NCI-H1436 (cell line): Measurements from ENCODE around the gene DAAM1.

Experiments used
- DNase-seq: peaks from one replicate; lab custom pipeline; 2025; lab: John Stamatoyannopoulos, UW

DAAM1 gene

DNA sequence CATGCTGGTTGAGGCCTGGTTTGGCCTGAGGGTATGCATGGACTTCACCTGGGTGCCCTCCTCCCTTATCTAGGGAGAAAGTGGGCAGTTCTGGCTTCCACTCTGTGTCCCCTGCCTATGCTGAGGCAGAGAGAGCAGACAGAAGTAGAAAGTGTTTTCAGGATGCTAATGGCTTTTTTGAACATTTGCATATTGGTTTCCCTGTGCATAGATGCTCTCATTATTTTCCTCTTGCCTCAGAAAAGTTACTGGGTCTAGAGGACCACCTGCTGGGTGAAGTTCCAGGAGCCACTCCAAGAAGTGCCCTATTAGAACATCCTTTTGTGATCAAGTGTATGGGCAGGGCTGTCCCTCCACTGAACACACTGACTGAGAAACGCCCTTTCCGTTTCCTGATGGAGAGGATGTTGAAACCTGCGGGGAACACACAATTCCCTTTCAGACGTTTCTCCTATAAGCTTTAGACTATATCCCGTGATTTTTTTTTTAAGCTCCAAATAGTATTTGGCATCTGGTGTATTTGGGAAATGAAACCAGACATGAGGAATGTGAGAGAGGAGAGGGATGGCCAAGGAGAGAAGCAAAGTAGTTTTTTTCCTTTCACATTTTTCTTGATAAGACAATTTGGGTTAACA, 66.6 kb downstream of the DAAM1 start:
- DNase-seq: no peak

DNA sequence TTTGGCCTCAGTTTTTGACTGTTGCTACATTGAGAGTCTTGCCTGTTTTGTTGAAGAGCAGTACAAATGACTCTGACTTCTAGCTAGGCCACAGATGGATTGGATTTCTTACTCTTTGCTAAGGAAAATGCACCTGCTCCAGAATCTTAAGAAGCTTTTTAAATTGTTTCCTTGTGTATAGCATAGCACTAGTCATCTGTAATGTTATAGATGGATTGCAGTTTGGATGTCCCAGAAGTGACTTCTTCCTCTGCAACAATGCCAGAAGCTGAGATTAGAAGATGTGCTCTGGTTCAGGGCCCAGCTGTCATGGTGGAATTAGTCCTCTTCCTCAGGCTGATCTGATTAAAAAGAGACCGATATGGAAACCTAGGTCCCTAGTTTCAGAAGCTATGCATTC, 67.9 kb downstream of the DAAM1 start:
- no peak for DNase-seq

DNA sequence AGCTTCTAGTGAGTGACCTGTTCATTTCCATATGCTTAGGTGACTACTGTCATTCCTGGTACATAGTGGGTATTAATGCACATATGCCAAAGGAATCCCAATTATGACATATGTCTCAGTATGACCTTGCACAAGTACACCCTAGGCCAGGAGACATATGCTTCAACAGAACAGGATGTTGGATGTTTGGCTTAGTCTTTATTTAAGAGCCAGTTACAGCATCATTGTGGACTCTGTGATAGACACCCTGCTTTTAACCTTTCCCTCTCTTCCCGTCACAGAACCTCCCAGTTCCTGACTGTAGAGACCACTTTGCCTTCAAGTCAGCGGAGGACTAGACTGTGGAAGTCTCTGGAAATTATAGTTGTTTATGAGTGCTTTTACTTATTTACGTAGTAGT, 72.9 kb downstream of the DAAM1 start:
- no peak for DNase-seq

DNA sequence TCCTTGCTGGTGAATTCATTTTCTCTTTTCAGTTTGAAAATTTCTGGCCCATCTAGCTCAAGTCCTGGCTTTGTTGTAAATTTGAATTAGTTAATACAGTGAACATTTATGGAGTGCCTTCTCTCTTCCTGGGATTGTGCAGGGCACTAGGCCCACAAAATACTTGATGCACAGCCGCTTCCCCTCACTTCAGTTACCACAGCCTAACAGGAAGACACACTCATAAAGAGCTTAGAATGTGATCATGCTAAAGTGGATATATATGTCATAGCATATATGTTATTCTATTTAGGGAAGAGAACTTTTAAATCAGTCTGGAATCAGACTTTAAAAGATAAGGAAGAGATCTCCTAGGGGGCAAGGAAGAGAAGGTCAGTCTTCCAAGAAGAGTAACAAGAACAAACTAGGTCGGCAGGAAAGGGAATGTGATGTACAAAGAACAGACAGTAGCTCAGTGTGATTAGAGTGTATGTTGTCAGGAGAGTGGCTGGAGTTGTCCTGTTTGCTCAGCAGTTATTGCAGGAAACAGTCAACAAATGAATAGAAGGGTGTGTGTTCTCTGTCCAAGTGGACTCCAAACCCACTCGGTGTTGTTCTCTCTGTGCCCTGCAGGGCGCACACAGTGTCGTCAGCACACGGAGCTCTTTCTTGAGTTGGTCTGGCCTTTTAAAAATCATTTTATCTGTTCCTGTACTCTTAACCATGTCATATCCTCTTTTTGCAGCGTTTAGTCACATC, 74.4 kb downstream of the DAAM1 start:
- DNase-seq: no peak

DNA sequence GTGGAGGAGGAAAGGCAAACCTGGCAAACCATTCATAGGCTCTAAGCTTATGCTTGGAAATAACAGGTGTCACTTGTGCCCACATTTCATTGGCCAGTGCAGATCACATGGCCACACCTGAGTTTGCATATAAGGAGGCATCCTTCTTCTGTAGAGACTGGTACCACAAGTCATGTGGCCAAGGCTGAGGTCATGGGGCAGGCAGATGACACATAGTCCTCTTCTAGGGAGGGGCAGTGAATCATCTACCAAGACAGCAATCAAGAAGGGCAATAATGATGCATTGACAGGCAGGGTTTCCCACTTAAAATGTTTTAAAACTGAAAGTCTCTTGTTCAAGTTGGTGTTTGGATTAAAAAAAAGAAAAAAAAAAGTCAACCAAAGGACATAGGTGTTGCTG, 77.3 kb downstream of the DAAM1 start:
- DNase-seq: no peak

DNA sequence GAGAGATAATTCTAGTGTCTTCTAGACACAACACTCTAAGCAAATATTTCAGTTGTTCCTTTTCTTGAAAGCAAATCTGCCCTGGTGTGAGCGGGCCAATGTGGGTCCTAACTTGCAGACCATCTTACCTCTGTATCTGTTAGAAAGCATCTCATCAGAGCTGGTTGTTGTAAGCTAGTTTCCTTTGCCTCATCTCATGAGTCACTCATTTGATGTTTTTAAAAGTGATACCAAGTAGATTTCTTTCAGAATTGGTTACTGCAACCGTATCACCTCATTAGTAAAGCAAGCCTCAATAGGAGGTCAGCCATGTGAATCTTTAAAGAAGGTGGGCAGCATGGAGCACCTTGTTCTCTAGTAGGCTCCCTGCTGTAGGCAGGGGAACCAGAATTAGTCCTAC, 78.6 kb downstream of the DAAM1 start:
- DNase-seq: no peak

DNA sequence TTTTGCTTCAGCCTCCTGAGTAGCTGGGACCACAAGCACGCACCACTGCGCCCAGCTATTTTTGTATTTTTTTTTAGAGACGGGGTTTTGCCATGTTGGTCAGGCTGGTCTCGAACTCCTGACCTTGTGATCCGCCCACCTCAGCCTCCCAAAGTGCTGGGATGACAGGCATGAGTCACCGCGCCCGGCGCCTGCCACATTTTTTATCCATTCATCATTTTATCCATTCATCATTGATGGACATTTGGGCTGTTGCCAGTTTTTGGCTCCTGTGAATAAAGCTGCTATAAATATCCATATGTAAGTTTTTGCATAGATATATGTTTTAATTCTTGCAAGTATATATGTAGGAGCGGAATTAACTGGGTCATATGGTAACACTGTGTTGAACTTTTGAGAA, 79.5 kb downstream of the DAAM1 start:
- DNase-seq: no peak

DNA sequence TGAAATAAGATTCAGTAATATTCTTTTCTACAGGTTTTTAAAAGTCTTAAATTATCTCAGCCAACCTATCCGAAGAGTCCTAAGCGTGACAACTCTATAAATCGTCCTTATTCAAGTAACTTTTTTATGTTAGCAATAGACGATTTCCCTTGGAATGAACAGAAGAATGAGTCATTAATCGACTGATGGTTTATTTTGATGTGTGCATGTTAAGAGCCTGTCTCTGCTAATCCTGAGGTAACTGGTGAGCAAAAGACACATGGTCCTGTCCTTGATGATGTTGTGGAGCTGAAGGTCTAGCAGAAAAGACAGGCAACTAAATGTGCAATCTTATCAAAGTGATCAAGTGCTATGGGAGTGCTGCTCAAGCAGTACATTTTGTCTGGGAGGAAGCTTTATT, 80.4 kb downstream of the DAAM1 start:
- no peak for DNase-seq

DNA sequence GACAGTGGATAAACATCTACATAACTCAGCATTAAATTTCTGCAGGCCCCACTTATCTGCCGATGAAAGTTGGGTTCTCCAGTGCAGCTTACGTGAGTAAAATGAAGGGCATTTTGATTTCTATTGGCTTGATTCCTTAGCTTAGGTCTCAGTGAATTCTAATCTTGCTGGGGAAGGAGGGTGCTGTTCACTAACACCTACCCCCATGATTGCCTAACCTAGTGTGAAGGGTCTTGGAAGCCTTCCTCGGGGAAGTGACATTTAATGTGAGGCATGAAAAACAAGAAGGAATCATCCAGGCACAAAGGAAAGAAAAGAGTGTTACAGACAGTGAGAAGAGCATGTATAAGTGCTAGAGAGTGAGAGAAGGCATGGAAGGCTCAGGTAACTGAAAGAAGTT, 81.0 kb downstream of the DAAM1 start:
- no peak for DNase-seq

DNA sequence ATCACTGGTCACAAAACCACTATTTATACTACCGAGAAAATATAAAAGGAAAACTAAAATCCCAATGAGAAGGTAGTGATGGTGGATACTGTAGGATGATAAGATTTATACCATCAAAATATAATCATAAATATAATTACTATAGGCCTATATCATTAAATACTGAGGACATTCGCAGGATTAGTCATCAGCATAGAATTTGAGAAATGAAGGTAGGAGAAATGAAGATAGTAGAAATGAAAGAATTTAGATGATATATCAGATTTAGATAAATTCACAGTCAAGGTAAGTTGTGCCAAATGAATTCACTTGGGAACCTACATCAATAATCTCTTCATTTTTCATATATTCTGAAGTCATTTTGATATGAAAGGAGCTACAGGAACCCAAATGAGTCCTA, 82.8 kb downstream of the DAAM1 start:
- no peak for DNase-seq

DNA sequence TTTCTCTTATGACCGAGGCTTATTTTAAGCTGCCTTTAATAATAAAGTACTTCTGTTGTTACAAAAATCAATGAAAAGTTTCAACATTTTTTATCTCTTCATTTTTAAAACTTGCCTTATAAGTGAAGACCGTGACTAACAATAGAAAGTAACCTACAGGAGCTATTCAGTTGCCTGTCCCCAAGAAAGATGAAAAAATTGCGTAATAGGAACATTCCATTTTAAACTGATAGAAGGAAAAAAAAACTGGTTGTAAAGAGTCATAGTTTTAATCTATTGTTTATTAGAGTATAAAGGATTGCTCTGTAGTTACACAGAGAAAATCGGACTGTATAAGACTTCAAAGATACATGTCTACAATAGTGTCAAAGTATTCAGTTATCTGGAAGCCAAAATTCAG, 83.3 kb downstream of the DAAM1 start:
- DNase-seq: no peak

DNA sequence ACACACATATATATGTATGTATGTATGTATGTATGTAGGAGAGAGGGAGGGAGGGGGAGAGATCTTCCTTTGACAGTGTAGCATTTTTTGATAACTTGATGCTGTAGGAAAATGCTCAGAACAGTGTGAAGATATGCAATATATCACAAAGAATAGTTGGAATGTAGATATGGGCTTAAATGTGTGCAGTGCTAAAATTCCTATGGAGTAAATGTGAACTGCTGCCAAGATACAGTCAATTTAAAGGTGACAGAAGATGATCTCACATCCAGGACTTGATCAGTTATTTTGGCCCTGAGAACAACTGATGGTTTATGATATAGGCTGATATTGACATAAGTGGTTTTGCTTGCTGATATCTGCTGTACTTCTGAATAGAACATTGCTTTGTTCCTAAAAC, 84.2 kb downstream of the DAAM1 start:
- DNase-seq: no peak

DNA sequence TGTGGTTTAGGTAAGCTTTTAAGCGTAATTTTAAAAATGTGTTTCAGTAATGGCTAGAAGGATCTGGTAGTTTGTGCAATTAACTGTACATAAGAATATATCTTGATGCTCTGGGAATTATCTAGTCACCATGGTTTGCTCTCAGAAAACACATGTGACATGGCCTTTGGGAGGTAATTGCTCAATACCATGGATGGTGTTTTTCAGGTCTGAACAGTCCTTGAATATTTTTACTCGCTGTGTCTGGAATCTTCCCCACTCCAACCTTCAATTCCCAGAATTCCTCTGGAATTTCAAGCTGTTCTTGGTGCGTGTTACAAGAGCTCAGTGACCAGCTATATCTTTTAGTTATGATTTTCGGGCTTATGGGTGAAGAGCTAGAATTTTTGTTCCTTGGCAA, 85.3 kb downstream of the DAAM1 start:
- no peak for DNase-seq

DNA sequence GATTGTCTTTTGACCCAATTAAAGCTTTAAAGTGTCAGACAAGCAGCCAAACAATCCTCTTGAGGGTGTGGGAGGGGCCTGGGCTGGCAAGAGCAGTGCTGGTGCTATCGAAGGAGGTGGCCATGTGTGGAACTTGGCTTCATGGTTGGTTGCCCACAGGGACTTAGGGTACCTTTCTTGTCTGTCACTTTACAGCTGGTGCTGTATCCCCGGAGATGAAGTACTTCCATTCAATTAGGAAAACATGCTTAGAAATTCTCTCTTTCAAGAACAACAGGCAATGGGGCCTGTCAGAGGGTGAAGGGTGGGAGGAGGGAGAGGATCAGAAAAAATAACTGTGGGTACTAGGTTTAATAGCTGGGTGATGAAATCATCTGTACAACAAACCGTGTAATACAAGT, 86.5 kb downstream of the DAAM1 start:
- peak; percentile 35 for DNase-seq

DNA sequence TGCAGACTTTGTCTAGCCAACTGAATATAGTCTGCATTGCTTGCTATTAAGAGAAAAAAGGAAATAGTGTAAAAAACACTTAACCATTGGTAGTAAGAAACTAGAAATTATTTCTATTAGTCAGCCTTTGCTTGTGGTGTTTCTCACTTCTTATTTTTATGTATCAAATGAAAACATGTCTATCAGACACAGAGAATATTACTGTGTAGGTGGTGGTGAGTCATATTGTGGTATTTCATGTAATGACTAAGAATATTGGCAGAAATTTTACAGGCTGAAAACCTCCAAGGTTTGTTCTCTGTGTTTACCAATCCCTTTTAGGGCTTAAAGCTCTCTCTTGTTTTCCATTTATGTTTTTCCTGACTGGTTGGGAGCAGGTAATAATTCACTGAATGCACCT, 87.2 kb downstream of the DAAM1 start:
- DNase-seq: no peak

DNA sequence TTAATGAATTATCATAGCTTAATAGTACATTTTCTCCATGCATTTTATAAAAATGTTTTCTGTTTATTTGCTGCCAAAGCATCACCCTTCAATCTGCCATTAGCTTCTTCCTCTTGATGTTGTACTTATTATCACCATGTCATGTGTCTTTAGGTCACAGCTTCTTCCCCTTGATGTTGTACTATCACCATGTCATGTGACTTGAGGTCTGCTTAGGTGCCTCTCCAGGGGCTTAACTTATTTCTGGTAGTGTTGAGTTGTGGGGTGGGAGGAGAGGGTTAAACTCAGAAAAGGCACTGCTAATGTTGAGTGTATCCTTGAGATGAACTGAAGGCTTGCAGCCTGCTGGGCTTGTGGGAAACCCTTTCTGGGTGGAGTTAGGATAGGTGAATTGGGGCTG, 87.8 kb downstream of the DAAM1 start:
- DNase-seq: no peak

DNA sequence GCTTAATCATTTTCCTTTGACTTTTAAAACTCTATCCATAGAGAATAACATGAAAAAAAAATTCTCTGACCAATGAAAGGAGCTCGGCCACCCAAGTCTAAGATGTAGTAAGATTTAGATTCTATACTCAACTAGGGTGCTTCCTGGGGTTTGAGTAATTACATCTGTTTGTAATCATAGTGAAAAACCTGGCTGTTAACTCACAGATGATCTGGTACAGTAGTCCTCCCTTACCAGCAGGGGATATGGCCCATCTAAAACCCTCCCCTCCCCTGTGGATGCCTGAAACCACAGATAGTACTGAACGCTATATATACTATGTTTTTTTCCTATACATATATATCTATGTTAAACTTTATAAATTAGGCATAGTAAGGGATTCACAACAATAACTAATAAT, 89.2 kb downstream of the DAAM1 start:
- no peak for DNase-seq

DNA sequence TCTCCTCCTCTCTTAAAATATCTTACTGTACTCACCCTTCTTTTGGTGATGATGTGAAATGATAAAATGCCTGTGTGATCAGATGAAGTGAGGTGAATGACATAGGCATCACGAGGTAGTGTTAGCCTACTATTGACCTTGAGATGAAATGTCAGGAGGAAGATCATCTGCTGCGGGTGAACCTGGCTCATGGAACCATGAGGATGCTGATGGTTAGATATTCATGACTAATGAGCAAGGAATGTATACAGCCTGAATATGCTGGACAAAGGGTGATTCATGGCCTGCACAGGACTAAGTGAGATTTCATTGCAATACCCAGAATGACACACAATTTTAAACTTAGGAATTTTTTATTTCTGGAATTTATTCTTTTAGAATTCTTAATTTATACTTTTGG, 89.6 kb downstream of the DAAM1 start:
- no peak for DNase-seq

DNA sequence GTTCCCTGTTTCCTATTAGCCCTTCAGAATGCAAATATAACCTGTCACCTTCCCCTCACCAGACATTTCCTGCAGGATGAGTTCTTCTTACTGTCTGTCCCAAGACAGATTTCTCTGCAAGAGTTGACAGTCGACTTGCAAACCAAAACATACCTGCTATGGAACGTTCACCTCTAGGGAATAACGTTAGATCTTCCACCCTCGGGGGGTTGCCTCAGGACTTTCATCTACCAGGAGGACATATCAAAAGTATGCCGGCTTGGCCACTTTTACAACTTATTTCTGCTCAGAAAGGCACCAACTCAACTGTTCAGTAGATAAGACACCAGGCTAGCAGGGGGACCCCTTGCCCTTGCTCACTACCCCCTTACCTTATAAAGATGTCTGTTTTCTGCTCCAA, 92.5 kb downstream of the DAAM1 start:
- DNase-seq: no peak

DNA sequence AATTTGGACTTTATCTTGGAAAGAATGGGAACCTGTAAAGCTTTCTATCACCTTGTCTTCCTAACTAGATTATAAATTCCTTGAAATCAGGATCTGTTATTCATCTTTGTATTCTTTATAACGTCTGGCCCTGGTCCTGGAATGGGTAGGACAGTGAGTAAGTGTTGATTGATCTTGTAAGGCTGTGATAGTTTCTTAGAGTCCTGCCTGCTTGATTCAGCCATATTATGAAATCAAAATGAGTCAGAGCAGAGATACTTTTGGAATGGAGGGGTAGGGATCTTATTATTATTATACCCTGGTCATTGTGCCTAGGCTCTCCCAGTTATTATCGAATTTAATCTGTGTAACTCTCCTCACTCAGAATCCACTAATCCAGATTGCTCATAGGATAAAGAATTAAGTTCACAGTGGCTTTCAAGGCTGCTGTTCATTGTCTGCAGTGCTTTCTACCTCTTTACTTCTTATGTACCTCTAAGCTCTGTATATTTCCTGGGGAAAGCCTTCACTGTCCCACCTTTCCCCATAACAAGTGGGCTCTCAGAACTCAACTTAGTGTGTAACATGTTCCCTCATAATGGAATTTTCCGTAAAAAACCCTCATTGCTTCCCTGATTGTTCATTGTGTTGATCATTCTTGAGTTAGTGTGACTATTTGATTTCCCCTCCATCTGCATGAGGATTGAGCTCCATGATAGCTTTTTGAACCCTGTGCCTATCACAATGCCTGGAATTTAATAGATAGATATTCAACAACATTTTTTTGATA, 93.3 kb downstream of the DAAM1 start:
- DNase-seq: no peak

DNA sequence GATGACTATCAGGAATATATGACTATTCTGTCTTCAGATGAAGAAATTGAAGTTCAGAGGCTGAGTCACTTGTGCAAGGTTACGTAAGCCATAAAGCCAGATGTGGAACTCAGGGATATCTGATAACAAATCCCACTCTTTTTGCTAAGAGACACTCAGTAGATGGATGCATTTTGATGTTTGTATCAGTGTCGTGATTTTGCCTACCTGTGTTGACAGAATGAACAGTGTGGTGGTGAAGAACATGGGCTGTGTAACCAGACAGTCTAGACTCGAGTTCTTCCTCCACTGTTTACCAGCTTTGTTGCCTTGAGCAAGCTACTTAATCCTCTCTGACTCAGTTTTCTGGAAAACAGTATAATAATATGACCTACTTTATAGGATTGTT, 93.9 kb downstream of the DAAM1 start:
- no peak for DNase-seq

DNA sequence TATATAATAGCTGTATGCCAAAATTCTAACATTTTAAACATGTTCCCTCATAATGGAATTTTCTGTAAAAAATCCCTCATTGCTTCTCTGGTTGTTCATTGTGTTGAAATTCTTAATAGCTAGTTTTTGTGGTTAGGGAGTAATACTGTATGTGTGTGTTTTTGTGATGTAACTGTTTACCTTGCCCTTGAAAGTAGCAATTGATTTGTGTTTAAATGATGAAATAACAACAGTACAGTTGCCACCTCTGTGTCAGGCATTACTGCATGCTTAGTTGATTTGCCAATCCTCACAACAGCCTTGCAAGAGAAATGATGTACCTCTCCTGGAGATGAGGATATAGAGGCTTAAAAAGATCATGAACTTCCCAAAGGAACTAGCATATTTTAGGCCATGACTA, 94.9 kb downstream of the DAAM1 start:
- no peak for DNase-seq

DNA sequence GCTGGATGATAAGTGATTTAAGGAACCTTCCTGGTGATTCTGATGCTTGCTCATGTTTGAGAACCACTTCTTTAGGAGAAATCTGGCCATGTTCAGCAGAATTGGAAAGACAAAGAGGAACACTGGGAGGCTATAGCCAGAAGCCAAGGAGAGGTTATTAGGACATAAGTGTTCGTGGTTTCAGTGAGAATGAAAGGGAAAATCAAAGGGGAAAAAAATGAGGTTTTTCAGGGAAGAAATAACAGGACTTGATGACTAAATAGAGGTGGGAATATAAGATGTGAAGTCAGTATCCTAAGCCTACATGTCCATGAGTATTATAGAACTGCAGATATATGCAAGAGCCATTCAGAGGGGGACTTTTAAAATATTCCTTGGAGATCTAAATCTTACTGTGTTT, 95.6 kb downstream of the DAAM1 start:
- DNase-seq: no peak

DNA sequence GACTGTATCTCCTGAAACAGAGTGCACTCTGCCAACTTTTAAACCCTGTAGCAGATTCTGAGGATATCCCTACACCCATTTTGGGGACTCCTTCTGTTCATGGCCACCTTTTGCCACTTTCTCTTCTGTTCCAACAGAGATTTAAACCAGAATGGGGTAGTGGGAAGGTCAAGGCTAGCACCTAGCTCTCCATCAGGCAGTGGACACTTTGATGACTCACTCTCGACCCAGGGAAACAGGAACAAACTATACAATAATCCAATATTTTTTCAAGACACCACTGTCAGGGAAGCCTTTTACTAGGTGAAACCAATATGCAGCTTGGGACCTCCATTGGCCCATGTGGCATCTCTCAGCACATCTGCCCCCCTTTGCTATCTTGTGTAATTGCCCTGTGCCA, 103.6 kb downstream of the DAAM1 start:
- DNase-seq: no peak
